Left lung (tissue), 10 donors: ENCODE measurements around the gene XPO4. TPM values are rescaled to one million over a fixed set of nuclear protein-coding genes. Genes with fewer than 3 reads are reported as not detected.

ENCODE experiments used
- ATAC-seq: fragments of 200-7000 bp; cut with Tn5 transposase; one replicate; pipeline ENCODE4 v1.9.1; 2020; ENCODE audit warnings: moderate library complexity
- DNase-seq, 4 donors: peaks; one replicate each; pipeline ENCODE4 v3.0.0-alpha.2; 2013 to 2020
- H3K27ac ChIP-seq, 2 donors: fragments of 200-600 bp; sonication (generic) in 1 of 2; one replicate each; pipeline versions ENCODE4 v1.5.0 to v1.8.0; 2020 to 2021
- H3K27me3 ChIP-seq, 2 donors: fragments of 200-600 bp; sonication (generic) in 1 of 2; one replicate each; pipeline versions ENCODE4 v1.5.0 to v1.8.0; 2020 to 2021
- H3K36me3 ChIP-seq, 2 donors: fragments of 200-600 bp; sonication (generic) in 1 of 2; one replicate each; pipeline versions ENCODE4 v1.5.0 to v1.8.0; 2020 to 2021
- H3K4me1 ChIP-seq, 2 donors: fragments of 200-600 bp; one replicate each; pipeline ENCODE4 v1.8.0; 2021
- H3K4me3 ChIP-seq, 2 donors: fragments of 200-600 bp; sonication (generic) in 1 of 2; one replicate each; pipeline versions ENCODE4 v1.5.0 to v1.8.0; 2020 to 2021; ENCODE audit warnings: mild to moderate bottlenecking in 1 of 2
- H3K9me3 ChIP-seq, 2 donors: fragments of 200-600 bp; sonication (generic) in 1 of 2; one replicate each; pipeline versions ENCODE4 v1.5.0 to v1.8.0; 2020 to 2021
- CTCF ChIP-seq, 2 donors: fragments of 200-600 bp; sonication (generic) in 1 of 2; IDR thresholded peaks; one replicate each; pipeline versions ENCODE4 v1.5.0 to v1.8.0; 2021; ENCODE audit warnings: antibody characterized with exemption in 2 of 2
- intact Hi-C, 2 donors: fragments of 100-400 bp; cut with DNase I; formaldehyde crosslinking; loops; one replicate each; pipeline versions ENCODE4 v1.11.2 to v1.14.2; 2022
- polyA plus RNA-seq, 6 donors: library from polyadenylated mRNA; unstranded; fragments of 120-200 nt; gene quantifications; one replicate each; pipeline ENCODE4 v1.2.1, GENCODE V29; 2013; ENCODE audit not compliant: insufficient read length in 6 of 6
- total RNA-seq, 2 donors: library from RNA; stranded (reverse); fragmentation: NEBNext Ultra II Directional; extraction: Animal tissue kit (Norgen Biotek cat#: 25700); gene quantifications; one replicate each; pipeline ENCODE4 v1.2.1, GENCODE V29; 2021
- donor health status: DM: no; HTN: yes; CAD: no.
- donor health status: DM: no; HTN: no; CAD: no.

Gene XPO4
- total and polyA plus RNA-seq, 8 donors: 18.3 to 24.8 (median 19.4) TPM

GRCh38 chr13:20843166-20843565 lies 59.4 kb downstream of the XPO4 start:
- peak in 2 of 4 donors; percentile 32 to 54 for DNase-seq
- Histone ChIP-seq H3K27ac (no peak overlapping the region), H3K36me3 (peaks cover 0 to 27% of the 10 kb centered on the region in 2 donors), H3K4me3 (no peak overlapping the region), H3K4me1 (peaks cover 0 to 4% of the 10 kb centered on the region in 2 donors), H3K27me3 (no peaks in the 10 kb centered on the region), H3K9me3 (no peaks in the 10 kb centered on the region)
- no peak for ATAC-seq
- intact Hi-C loops: no loop called here
- no peak for TF ChIP-seq CTCF (IDR thresholded peaks at IDR 0.05)

- H3K27me3 ChIP-seq: no peaks in the 10 kb centered on the region
- no peak for TF ChIP-seq CTCF (IDR thresholded peaks at IDR 0.05)
- no peak overlapping the region for H3K4me3 ChIP-seq
- H3K4me1 ChIP-seq: peaks cover 0 to 4% of the 10 kb centered on the region in 2 donors
- DNase-seq: no peak
- H3K36me3 ChIP-seq: peaks cover 0 to 41% of the 10 kb centered on the region in 2 donors
- H3K9me3 ChIP-seq: no peaks in the 10 kb centered on the region
- peak; percentile 82 for ATAC-seq
- intact Hi-C loops: no loop called here
- no peak overlapping the region for H3K27ac ChIP-seq
Observed at GRCh38 chr13:20840568-20840967, 62.0 kb downstream of the XPO4 start.

GRCh38 chr13:20833900-20834679 lies 68.5 kb downstream of the XPO4 start:
- H3K27ac ChIP-seq: no peak overlapping the region
- H3K9me3 ChIP-seq: no peaks in the 10 kb centered on the region
- no peaks in the 10 kb centered on the region for H3K4me1 ChIP-seq
- ATAC-seq (no peak), DNase-seq (no peak)
- H3K4me3 ChIP-seq: no peak overlapping the region
- H3K36me3 ChIP-seq: peaks cover 0 to 28% of the 10 kb centered on the region in 2 donors
- no peak for TF ChIP-seq CTCF (IDR thresholded peaks at IDR 0.05)
- intact Hi-C loops: no loop called here
- H3K27me3 ChIP-seq: no peaks in the 10 kb centered on the region

- no peak for ATAC-seq
Observed at GRCh38 chr13:20832861-20833260, 69.7 kb downstream of the XPO4 start.

More at GRCh38 chr13:20832861-20833260, 69.7 kb downstream of the XPO4 start:
- intact Hi-C loops: no loop called here
- H3K27ac ChIP-seq: no peak overlapping the region
- H3K36me3 ChIP-seq: peaks cover 0 to 17% of the 10 kb centered on the region in 2 donors
- no peak for DNase-seq
- no peak for TF ChIP-seq CTCF (IDR thresholded peaks at IDR 0.05)
- no peaks in the 10 kb centered on the region for H3K9me3 ChIP-seq
- peaks cover 0 to 10% of the 10 kb centered on the region in 2 donors for H3K4me1 ChIP-seq
- no peak overlapping the region for H3K4me3 ChIP-seq
- H3K27me3 ChIP-seq: no peaks in the 10 kb centered on the region
